ENCODE results near the gene PAOX. TPM values are rescaled to one million over a fixed set of nuclear protein-coding genes. Genes with fewer than 3 reads are reported as not detected.

PAOX gene
- total and polyA plus RNA-seq, 2 experiments from 2014 or later, result 14.8 to 20.1 TPM

DNA sequence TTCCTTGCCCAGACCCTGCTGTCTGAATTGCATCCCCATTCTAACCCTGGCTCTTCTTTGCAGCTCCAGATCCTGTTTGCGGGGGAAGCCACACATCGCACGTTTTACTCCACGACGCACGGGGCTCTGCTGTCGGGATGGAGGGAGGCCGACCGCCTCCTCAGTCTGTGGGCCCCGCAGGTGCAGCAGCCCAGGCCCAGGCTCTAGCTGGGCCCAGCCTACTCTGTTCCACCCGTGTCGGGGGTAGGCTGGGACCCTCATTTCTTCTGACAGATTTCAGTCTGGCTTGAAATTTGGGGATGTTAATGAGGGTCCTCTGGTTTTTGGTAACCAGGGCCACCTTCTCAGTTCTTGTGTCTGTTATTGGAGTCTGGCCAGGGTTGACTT lies 12.2 kb downstream of the PAOX start:
- Histone ChIP-seq H3K27ac (no peak overlapping the region), H3K4me3 (no peak overlapping the region), H3K27me3 (no peaks in the 10 kb centered on the region), H3K9me3 (ENCODE audit: low read depth) (no peaks in the 10 kb centered on the region), H3K4me1 (ENCODE audit: low read depth) (peaks cover 8% of the 10 kb centered on the region), H3K36me3 (peaks cover 9% of the 10 kb centered on the region)
- DNase-seq (ENCODE audit: low read depth in 1 of 2, low spot score in 1 of 2), result no peak
- TF ChIP-seq, protein P1, sequence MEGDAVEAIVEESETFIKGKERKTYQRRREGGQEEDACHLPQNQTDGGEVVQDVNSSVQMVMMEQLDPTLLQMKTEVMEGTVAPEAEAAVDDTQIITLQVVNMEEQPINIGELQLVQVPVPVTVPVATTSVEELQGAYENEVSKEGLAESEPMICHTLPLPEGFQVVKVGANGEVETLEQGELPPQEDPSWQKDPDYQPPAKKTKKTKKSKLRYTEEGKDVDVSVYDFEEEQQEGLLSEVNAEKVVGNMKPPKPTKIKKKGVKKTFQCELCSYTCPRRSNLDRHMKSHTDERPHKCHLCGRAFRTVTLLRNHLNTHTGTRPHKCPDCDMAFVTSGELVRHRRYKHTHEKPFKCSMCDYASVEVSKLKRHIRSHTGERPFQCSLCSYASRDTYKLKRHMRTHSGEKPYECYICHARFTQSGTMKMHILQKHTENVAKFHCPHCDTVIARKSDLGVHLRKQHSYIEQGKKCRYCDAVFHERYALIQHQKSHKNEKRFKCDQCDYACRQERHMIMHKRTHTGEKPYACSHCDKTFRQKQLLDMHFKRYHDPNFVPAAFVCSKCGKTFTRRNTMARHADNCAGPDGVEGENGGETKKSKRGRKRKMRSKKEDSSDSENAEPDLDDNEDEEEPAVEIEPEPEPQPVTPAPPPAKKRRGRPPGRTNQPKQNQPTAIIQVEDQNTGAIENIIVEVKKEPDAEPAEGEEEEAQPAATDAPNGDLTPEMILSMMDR (IDR thresholded peaks at IDR 0.05; ENCODE audit: low read depth, low read length), result no peak

DNA sequence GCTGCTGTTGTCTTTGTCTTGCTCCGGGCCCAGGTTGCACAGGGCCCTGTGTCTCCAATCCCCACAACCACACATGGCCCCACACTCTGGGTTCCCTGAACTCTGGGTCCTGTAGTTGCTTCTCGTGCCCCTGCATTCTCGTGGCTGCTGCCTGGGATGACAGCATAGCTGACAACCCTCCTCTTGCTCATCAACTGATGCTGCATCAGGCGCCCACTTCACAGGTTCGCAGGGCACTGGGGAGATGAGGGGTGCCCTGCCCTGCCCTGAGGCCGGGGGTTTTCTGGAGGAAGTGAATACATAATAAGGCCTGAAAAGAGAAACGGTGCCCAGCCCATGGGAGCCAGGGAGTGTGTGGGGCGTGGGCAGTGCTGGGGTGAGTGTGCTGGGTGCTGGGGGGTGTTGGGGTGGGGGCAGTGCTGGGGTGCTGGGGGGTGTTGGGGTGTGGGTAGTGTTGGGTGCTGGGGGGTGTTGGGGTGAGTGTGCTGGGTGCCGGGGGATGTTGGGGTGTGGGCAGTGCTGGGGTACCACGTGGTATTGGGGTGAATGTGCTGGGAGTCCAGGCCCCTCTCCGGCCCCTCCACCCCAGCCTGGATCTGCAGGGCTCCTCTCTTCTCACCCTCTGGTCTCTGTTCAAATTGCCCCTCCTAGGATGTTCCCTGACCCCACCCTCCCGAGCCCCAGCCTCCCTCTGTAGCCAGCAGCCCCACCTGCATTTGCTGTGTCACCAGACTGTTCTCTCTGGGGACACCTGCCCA lies 12.9 kb downstream of the PAOX start:
- Histone ChIP-seq H3K27ac (no peak overlapping the region), H3K27me3 (no peaks in the 10 kb centered on the region), H3K36me3 (peaks cover 10% of the 10 kb centered on the region), H3K4me3 (no peak overlapping the region), H3K4me1 (ENCODE audit: low read depth) (peaks cover 8% of the 10 kb centered on the region), H3K9me3 (ENCODE audit: low read depth) (no peaks in the 10 kb centered on the region)
- DNase-seq (ENCODE audit: low read depth in 1 of 2, low spot score in 1 of 2), result no peak
- TF ChIP-seq, protein P1 (IDR thresholded peaks at IDR 0.05; ENCODE audit: low read depth, low read length), result no peak

DNA sequence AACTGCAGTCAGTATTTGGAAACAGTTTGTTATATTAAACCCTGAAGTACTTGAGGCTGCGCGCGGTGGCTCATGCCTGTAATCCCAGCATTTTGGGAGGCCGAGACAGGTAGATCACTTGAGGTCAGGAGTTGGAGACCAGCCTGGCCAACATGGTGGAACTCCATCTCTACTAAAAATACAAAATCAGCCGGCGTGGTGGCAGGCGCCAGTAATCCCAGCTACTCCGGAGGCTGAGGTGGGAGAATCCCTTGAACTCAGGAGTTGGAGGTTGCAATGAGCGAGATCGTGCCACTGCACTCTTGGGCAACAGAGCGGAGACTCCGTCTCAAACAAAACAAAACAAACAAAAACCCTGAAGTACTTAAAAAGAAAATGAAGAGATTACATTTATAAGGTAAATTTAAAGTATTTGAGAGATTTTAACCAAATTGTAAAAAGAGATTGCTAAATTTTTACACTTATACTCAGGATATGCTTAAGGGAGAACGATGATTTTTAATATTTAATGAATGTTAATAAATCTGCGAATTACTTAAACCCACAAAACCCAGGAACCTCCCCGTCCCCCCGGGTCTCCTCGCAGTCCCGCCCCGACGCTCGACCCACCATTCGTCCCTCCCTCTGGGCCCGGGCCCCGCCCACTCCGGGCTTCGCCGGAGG lies 14.5 kb downstream of the PAOX start:
- DNase-seq (ENCODE audit: low read depth in 1 of 2, low spot score in 1 of 2), result peak in 1 of 2 donors; percentile 9
- H3K4me3 ChIP-seq, result peak overlapping the region; percentile 91
- H3K36me3 ChIP-seq, result peaks cover 17% of the 10 kb centered on the region

DNA sequence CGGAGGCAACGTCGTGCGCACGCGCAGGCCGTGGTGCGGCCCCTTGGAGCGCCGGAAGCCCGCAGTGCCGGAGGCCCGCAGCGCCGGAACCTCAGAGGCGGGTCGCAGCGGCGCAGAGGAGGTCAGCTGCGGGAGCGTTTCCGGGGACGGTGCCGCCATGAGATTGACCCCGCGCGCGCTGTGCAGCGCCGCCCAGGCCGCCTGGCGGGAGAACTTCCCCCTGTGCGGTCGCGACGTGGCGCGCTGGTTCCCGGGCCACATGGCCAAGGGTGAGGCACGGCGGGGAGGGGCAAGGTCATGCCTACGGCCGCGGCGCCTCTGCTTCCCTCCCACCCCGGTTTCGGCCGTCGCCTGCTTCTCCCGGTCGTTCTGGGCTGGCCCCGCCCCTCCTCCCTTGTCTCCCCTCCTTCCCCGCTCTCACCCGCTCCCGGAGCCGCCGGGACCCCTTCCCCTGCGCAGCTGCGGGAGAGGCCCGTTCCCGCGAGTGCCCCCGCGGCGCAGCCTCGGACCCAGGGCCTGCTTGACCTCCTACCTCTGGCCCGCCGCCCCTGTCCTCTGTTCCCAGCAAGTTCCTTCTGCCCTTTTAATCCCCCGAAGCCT lies 15.1 kb downstream of the PAOX start, which contains the start of gene MTG1:
TSS of gene MTG1 (plus strand) at position 94 of the 600 bp plus-strand sequence. CDS start at position 158, 64 bp downstream.
- Histone ChIP-seq H3K27ac (peak within 1 kb of the TSS; percentile 92), H3K4me3 (peak within 1 kb of the TSS; percentile 91), H3K27me3 (no peaks in the 10 kb centered on the region), H3K9me3 (ENCODE audit: low read depth) (no peaks in the 10 kb centered on the region), H3K36me3 (peaks cover 18% of the 10 kb centered on the region), H3K4me1 (ENCODE audit: low read depth) (peaks cover 8% of the 10 kb centered on the region)
- TF ChIP-seq, protein P1 (IDR thresholded peaks at IDR 0.05; ENCODE audit: low read depth, low read length), result peak; percentile 6
- peak; percentile 95 to 98 for DNase-seq (ENCODE audit: low read depth in 1 of 2, low spot score in 1 of 2)

More for the DNA sequence above, 14.5 kb downstream of the PAOX start:
- Histone ChIP-seq H3K27me3 (no peaks in the 10 kb centered on the region), H3K4me1 (ENCODE audit: low read depth) (peaks cover 8% of the 10 kb centered on the region), H3K27ac (no peak overlapping the region), H3K9me3 (ENCODE audit: low read depth) (no peaks in the 10 kb centered on the region)
- TF ChIP-seq, protein P1 (IDR thresholded peaks at IDR 0.05; ENCODE audit: low read depth, low read length), result no peak

DNA sequence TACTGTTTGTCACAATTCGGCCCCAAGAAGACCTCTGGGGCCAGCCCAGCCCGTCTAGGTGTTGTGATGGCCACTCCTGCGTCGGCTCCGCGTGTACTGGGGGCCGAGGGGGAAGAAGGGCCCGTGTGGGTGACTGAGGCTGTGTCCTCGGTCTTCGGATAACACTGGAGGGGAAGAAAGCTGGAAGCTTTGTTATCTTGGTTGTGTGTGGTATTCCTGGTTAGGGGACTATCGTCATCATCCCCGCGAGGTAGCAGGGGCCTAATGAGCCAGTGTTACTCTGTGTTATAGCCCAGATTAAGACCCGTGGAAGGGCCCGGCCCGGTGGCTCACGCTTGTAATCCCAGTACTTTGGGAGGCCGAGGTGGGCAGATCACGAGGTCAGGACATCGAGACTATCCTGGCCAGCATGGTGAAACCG lies 15.7 kb downstream of the PAOX start:
- Histone ChIP-seq H3K27ac (peak overlapping the region; percentile 92), H3K9me3 (ENCODE audit: low read depth) (no peaks in the 10 kb centered on the region), H3K4me1 (ENCODE audit: low read depth) (peaks cover 8% of the 10 kb centered on the region), H3K27me3 (no peaks in the 10 kb centered on the region), H3K4me3 (peak overlapping the region; percentile 91), H3K36me3 (peaks cover 20% of the 10 kb centered on the region)
- TF ChIP-seq, protein P1 (IDR thresholded peaks at IDR 0.05; ENCODE audit: low read depth, low read length), result no peak
- DNase-seq (ENCODE audit: low read depth in 1 of 2, low spot score in 1 of 2), result peak in 1 of 2 donors; percentile 16

All from cardiac muscle cell (in vitro differentiated cells and primary cell).